Sigmoid colon (tissue), 3 donors: ENCODE results near the gene CASP9.
"Not testable (repeated sequence)": the region's sequence is repeated elsewhere in the genome, so short reads cannot be mapped to it uniquely, and the experiment has no call there.

ENCODE experiments used
- POLR2A ChIP-seq, 2 donors: fragments of 450-650 bp; IDR thresholded peaks; one replicate each; pipeline ENCODE4 v1.6.1; 2016; ENCODE audit warnings: antibody characterized with exemption in 2 of 2, mild to moderate bottlenecking in 2 of 2, moderate library complexity in 2 of 2
- TF ChIP-seq, protein P1 (sequence below), 4 experiments: fragments of 450-650 bp in 3 of 4; fragments of 200-600 bp in 1 of 4; IDR thresholded peaks; one replicate each; pipeline ENCODE4 v1.5.1; 2016 to 2019; ENCODE audit warnings: antibody characterized with exemption in 4 of 4, mild to moderate bottlenecking in 3 of 4, moderate library complexity in 2 of 4

DNA sequence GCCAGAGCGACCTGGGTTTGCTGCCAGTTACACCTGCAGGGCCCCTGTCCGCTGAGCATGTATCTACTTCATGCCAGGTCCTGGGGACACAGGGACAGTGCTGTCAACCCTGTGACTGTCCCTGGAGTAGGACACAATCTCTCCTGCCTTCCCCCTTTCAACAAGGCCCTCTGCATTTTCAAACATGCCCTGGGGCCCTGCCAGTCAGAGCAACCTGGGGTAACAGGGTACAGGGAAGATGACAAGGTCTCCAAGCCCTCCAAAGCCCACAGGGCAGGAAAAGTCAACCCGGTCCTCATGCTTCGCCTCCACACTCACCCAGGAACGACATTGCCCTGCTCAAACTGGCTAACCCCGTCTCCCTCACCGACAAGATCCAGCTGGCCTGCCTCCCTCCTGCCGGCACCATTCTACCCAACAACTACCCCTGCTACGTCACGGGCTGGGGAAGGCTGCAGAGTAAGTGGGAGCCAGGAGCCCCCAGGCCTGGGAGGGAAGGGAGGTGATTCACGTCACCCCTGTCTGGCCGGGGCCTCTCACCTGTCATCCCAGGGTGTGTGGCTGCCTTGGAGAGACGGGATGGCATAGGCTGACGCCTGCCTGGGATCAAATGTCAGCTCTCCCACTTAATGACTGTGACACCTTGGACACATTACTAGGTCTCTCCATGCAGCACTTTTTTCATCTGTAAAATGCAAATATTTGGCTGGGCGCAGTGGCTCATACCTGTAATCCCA, 60.8 kb downstream of the CASP9 start:
- TF ChIP-seq, protein P1, sequence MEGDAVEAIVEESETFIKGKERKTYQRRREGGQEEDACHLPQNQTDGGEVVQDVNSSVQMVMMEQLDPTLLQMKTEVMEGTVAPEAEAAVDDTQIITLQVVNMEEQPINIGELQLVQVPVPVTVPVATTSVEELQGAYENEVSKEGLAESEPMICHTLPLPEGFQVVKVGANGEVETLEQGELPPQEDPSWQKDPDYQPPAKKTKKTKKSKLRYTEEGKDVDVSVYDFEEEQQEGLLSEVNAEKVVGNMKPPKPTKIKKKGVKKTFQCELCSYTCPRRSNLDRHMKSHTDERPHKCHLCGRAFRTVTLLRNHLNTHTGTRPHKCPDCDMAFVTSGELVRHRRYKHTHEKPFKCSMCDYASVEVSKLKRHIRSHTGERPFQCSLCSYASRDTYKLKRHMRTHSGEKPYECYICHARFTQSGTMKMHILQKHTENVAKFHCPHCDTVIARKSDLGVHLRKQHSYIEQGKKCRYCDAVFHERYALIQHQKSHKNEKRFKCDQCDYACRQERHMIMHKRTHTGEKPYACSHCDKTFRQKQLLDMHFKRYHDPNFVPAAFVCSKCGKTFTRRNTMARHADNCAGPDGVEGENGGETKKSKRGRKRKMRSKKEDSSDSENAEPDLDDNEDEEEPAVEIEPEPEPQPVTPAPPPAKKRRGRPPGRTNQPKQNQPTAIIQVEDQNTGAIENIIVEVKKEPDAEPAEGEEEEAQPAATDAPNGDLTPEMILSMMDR (IDR thresholded peaks at IDR 0.05): not testable (repeated sequence)
- TF ChIP-seq POLR2A (IDR thresholded peaks at IDR 0.05): not testable (repeated sequence)
